GM18517 (cell line): ENCODE measurements around the gene BGLAP.

Experiments used
- ATAC-seq: cut with Tn5 transposase; IDR thresholded peaks from one replicate; pipeline ENCODE4 v1.9.1; 2021; ENCODE audit warnings: mild to moderate bottlenecking, moderate library complexity; ENCODE audit not compliant: unreplicated experiment

The BGLAP gene

GRCh38 chr1:156286061-156286460 lies 44.1 kb downstream of the BGLAP start:
- no peak for ATAC-seq

DNA sequence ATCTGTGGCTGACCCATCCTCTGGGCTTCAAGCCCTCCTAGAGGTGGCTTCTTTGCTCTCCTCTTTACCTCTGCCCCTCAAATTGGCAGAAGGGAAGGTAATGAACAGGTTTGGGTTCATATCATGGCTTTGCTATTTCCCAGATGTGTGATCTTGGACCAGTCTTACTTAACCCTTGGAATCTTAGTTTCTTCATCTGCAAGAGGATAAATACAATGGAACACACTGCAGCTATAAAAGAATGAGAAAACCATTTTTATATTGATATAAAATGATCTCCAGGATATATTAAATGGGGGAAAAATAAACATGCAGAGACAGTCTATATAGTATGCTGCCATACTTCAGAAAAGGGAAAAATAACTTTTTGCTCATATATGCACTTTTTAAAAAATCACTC lies 47.9 kb downstream of the BGLAP start:
- no peak for ATAC-seq

GRCh38 chr1:156291226-156292061 lies 49.5 kb downstream of the BGLAP start:
- ATAC-seq: peak; percentile 51
